ENCODE data around the gene CD209.

GRCh38 chr19:7720351-7720750, 27.0 kb downstream of the CD209 start:
- TF ChIP-seq CTCF (IDR thresholded peaks at IDR 0.05) (no peak), POLR2A (IDR thresholded peaks at IDR 0.05) (no peak)

All from sigmoid colon (tissue), 3 donors.